Endothelial cell of umbilical vein (primary cell): ENCODE results near the gene TPH2. TPM values are rescaled to one million over a fixed set of nuclear protein-coding genes. Genes with fewer than 3 reads are reported as not detected.

Source experiments
- BruUV-seq: library from RNA; stranded (reverse); fragments of 400-500 nt; replicated peaks from 2 replicates; lab custom pipeline; 2021; lab: Mats Ljungman, UMichigan
- CTCF ChIA-PET: fragments of 300-600, 350-600 bp; sonication (Branson Sonifier 250); formaldehyde crosslinking; loops from one replicate; lab custom pipeline; 2021; ENCODE audit warnings: antibody characterized with exemption, inconsistent platforms; lab: Charles Lee
- POLR2A ChIA-PET: fragments of 300-600, 350-600 bp; sonication (Branson Sonifier 250); formaldehyde crosslinking; loops from one replicate; lab custom pipeline; 2021; ENCODE audit warnings: antibody characterized with exemption, inconsistent platforms; lab: Charles Lee
- DNase-seq: peaks from one replicate; pipeline ENCODE4 v3.0.0-alpha.2; 2011; ENCODE audit warnings: low read depth, low spot score
- FAIRE-seq: peaks from 2 replicates; lab custom pipeline; 2011; peaks lifted over from hg19 to GRCh38; lab: Jason Lieb, UNC
- H2AFZ ChIP-seq: 2 replicates; pipeline ENCODE4 v1.6.0; 2012; ENCODE audit warnings: low read depth, low read length, control low read depth, inconsistent platforms
- H3K27ac ChIP-seq: 2 replicates; pipeline ENCODE4 v1.5.1; 2011; ENCODE audit warnings: low read depth, mild to moderate bottlenecking, control low read depth, low read length, moderate library complexity; ENCODE audit not compliant: insufficient read depth
- H3K27me3 ChIP-seq, 2 experiments: 2 replicates each; pipeline versions ENCODE4 v1.6.0 to v1.6.1; 2011; ENCODE audit warnings: low read length in 2 of 2, mixed read lengths in 1 of 2; ENCODE audit not compliant: control insufficient read depth in 2 of 2, insufficient read depth in 2 of 2
- H3K36me3 ChIP-seq, 2 experiments: 2 replicates in 1 of 2; 3 replicates in 1 of 2; pipeline ENCODE4 v1.5.1; 2011; ENCODE audit warnings: low read length in 2 of 2, mild to moderate bottlenecking in 1 of 2, moderate library complexity in 1 of 2; ENCODE audit not compliant: control insufficient read depth in 2 of 2, insufficient read depth in 2 of 2; ENCODE audit errors: extremely low read depth in 1 of 2
- H3K4me1 ChIP-seq: 3 replicates; pipeline ENCODE4 v1.5.1; 2011; ENCODE audit warnings: mild to moderate bottlenecking, low read length; ENCODE audit not compliant: control insufficient read depth, insufficient read depth; ENCODE audit errors: extremely low read depth
- H3K4me2 ChIP-seq: 2 replicates; pipeline ENCODE4 v1.6.1; 2011; ENCODE audit warnings: low read length, control low read depth, mixed read lengths; ENCODE audit not compliant: insufficient read depth
- H3K4me3 ChIP-seq, 3 experiments: fragments of 200-600 bp in 1 of 3; sonication (generic), shearing (Covaris generic) in 1 of 3; replicated peaks in 1 of 3; 2 replicates each; pipeline ENCODE4 v1.5.1; 2011 to 2016; ENCODE audit warnings: control low read depth in 3 of 3, low read length in 3 of 3, mild to moderate bottlenecking in 2 of 3, inconsistent platforms in 1 of 3, low read depth in 1 of 3, moderate library complexity in 1 of 3; ENCODE audit not compliant: insufficient read depth in 1 of 3
- H3K79me2 ChIP-seq: 2 replicates; pipeline ENCODE4 v1.6.0; 2012; ENCODE audit warnings: low read length, inconsistent platforms; ENCODE audit not compliant: control insufficient read depth, insufficient read depth
- H3K9ac ChIP-seq: replicated peaks from 2 replicates; pipeline ENCODE3; 2011; ENCODE audit warnings: low read length, control low read depth; ENCODE audit not compliant: insufficient read depth; ENCODE audit errors: extremely low read depth
- H3K9me1 ChIP-seq: replicated peaks from 3 replicates; pipeline ENCODE4 v1.6.0; 2011; ENCODE audit warnings: mild to moderate bottlenecking, low read length; ENCODE audit not compliant: control insufficient read depth, insufficient read depth; ENCODE audit errors: extremely low read depth
- H3K9me3 ChIP-seq: replicated peaks from 2 replicates; pipeline ENCODE4 v1.5.1; 2012; ENCODE audit warnings: low read length, inconsistent platforms; ENCODE audit not compliant: control insufficient read depth, insufficient read depth
- H4K20me1 ChIP-seq: replicated peaks from 2 replicates; pipeline ENCODE3; 2011; ENCODE audit warnings: mild to moderate bottlenecking, low read length; ENCODE audit not compliant: control insufficient read depth, insufficient read depth; ENCODE audit errors: extremely low read depth
- EZH2 ChIP-seq: IDR thresholded peaks from 2 replicates; pipeline ENCODE4 v1.6.1; 2012; ENCODE audit warnings: borderline replicate concordance, low read depth, mild to moderate bottlenecking, moderate library complexity, low read length, inconsistent platforms; ENCODE audit not compliant: severe bottlenecking
- FOS ChIP-seq: IDR thresholded peaks from 2 replicates; pipeline ENCODE4 v1.6.1; 2011; ENCODE audit warnings: mild to moderate bottlenecking, low read length, moderate library complexity, borderline replicate concordance; ENCODE audit not compliant: insufficient read depth
- GATA2 ChIP-seq: IDR thresholded peaks from 2 replicates; pipeline ENCODE4 v1.7.0; 2011; ENCODE audit warnings: low read depth, mild to moderate bottlenecking, moderate library complexity, mixed read lengths, low read length; ENCODE audit not compliant: insufficient read length, insufficient read depth
- JUN ChIP-seq: IDR thresholded peaks from 2 replicates; pipeline ENCODE4 v1.6.1; 2011; ENCODE audit warnings: borderline replicate concordance, low read depth; ENCODE audit not compliant: insufficient read length, insufficient read depth
- MYC ChIP-seq: IDR thresholded peaks from one replicate; pipeline ENCODE4 v1.6.1; 2011; ENCODE audit warnings: mild to moderate bottlenecking, low read depth, low read length
- POLR2A ChIP-seq: IDR thresholded peaks from 2 replicates; pipeline ENCODE4 v1.6.1; 2012; ENCODE audit warnings: low read depth, mild to moderate bottlenecking, control low read depth, low read length
- POLR2AphosphoS5 ChIP-seq: IDR thresholded peaks from 2 replicates; pipeline ENCODE4 v1.6.1; 2012; ENCODE audit warnings: low read depth, mild to moderate bottlenecking, control low read depth, low read length, moderate library complexity; ENCODE audit not compliant: insufficient read depth
- dilution Hi-C: fragments of 300-500 bp; cut with MboI; formaldehyde crosslinking; loops from one replicate; pipeline ENCODE4 v1.15.0; 2019; ENCODE audit warnings: low sequenced_read_pairs; ENCODE audit not compliant: extremely low pct_ligation_motif_present
- intact Hi-C: fragments of 100-400 bp; cut with micrococcal nuclease; formaldehyde crosslinking; loops from one replicate; pipeline ENCODE4 v1.10.0; 2022
- polyA plus RNA-seq, 4 experiments: library from polyadenylated mRNA; depleted of rRNA in 3 of 4; stranded (reverse) in 3 of 4; unstranded in 1 of 4; fragments of >200 nt; gene quantifications; 2 replicates each; pipeline versions ENCODE4 v1.2.1 to v1.2.3, GENCODE V29; 2011 to 2012; ENCODE audit warnings: missing spikeins in 1 of 4
- total RNA-seq: library from RNA; stranded (reverse); gene quantifications from 2 replicates; pipeline ENCODE4 v1.2.3, GENCODE V29; 2021
- TF ChIP-seq, protein P1 (sequence below): IDR thresholded peaks from 2 replicates; pipeline ENCODE4 v1.6.1; 2011; ENCODE audit not compliant: insufficient read depth, insufficient read length
- TF ChIP-seq, protein P2 (sequence below), 2 donors: IDR thresholded peaks; 1 replicate in 1 of 2; 2 replicates in 1 of 2; pipeline ENCODE4 v1.5.1; 2011; ENCODE audit warnings: low read length in 2 of 2, mild to moderate bottlenecking in 2 of 2, moderate library complexity in 2 of 2, control low read depth in 1 of 2, inconsistent platforms in 1 of 2, low read depth in 1 of 2; ENCODE audit not compliant: insufficient read depth in 1 of 2; ENCODE audit errors: extremely low read depth in 1 of 2

Gene TPH2
- total and polyA plus RNA-seq, 2 donors (not counting 3 experiments of a cell fraction or from before 2014, with no cell fraction given), result not detected

DNA sequence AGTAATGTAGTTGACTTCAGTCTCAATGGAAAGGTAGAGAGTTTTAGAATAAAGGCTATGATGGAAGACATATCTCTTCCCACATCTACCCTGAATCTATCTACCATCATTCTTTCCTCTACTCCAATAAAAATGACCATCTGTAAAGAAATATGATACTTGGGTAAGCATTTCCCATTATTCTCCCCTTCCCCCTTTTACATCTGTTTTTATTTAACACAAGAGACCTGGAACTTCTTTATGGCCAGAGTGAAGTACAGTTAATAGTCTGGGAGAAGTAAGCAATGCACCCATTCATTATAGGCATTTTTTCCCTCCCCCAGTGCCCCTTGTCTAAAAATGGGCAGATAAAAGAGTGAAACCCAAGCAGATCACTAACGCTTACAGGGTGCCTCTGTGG is 6.5 kb downstream of the TPH2 start:
- H3K9me3 ChIP-seq, result no peaks in the 10 kb centered on the region
- FAIRE-seq (no peak), DNase-seq (no peak)
- no peak overlapping the region for H3K4me2 ChIP-seq
- no peak overlapping the region for H3K9ac ChIP-seq
- H3K27ac ChIP-seq, result no peak overlapping the region
- H4K20me1 ChIP-seq, result no peaks in the 10 kb centered on the region
- ChIA-PET POLR2A (no interaction called here), CTCF (no interaction called here)
- intact Hi-C loops (no loop called here), dilution Hi-C loops (no loop called here)
- no peaks in the 10 kb centered on the region for H3K79me2 ChIP-seq
- no TSS peak for BruUV-seq
- H3K27me3 ChIP-seq, result peaks cover 6 to 9% of the 10 kb centered on the region in 2 experiments
- H3K36me3 ChIP-seq, result no peaks in the 10 kb centered on the region
- H3K4me3 ChIP-seq, result no peak overlapping the region
- H2AFZ ChIP-seq, result no peak overlapping the region
- H3K9me1 ChIP-seq, result no peaks in the 10 kb centered on the region
- TF ChIP-seq JUN (no peak), GATA2 (no peak), FOS (no peak), MYC (no peak), POLR2A (no peak), POLR2AphosphoS5 (no peak), EZH2 (no peak)
- TF ChIP-seq, protein P1, sequence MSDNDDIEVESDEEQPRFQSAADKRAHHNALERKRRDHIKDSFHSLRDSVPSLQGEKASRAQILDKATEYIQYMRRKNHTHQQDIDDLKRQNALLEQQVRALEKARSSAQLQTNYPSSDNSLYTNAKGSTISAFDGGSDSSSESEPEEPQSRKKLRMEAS, result no peak
- TF ChIP-seq, protein P2, sequence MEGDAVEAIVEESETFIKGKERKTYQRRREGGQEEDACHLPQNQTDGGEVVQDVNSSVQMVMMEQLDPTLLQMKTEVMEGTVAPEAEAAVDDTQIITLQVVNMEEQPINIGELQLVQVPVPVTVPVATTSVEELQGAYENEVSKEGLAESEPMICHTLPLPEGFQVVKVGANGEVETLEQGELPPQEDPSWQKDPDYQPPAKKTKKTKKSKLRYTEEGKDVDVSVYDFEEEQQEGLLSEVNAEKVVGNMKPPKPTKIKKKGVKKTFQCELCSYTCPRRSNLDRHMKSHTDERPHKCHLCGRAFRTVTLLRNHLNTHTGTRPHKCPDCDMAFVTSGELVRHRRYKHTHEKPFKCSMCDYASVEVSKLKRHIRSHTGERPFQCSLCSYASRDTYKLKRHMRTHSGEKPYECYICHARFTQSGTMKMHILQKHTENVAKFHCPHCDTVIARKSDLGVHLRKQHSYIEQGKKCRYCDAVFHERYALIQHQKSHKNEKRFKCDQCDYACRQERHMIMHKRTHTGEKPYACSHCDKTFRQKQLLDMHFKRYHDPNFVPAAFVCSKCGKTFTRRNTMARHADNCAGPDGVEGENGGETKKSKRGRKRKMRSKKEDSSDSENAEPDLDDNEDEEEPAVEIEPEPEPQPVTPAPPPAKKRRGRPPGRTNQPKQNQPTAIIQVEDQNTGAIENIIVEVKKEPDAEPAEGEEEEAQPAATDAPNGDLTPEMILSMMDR (IDR thresholded peaks at IDR 0.05; ENCODE audit: extremely low read depth in 1 of 2, insufficient read depth in 1 of 2, low read depth in 1 of 2, low read length in 2 of 2), result no peak
- H3K4me1 ChIP-seq, result no peaks in the 10 kb centered on the region
